PC-3 (cell line): ENCODE data around the gene ITSN1. TPM values are rescaled to one million over a fixed set of nuclear protein-coding genes. Genes with fewer than 3 reads are reported as not detected.

Experiments
- ATAC-seq: fragments of 200-7000 bp; cut with Tn5 transposase; 2 replicates; pipeline ENCODE4 v1.9.1; 2020; ENCODE audit warnings: mild to moderate bottlenecking, moderate library complexity
- BruUV-seq: library from RNA; stranded (reverse); fragments of 400-500 nt; replicated peaks from 2 replicates; lab custom pipeline; 2021; lab: Mats Ljungman, UMichigan
- CTCF ChIA-PET: fragments of 300-600 bp; sonication (Branson Sonifier 250); formaldehyde crosslinking; loops from one replicate; lab custom pipeline; 2022; ENCODE audit warnings: antibody characterized with exemption; lab: Charles Lee
- POLR2A ChIA-PET: fragments of 300-600 bp; sonication (Branson Sonifier 250); formaldehyde crosslinking; loops from one replicate; lab custom pipeline; 2022; ENCODE audit warnings: antibody characterized with exemption; ENCODE audit not compliant: unreplicated experiment; lab: Charles Lee
- DNase-seq: peaks from one replicate; pipeline ENCODE4 v3.0.0-alpha.2; 2015
- H2AFZ ChIP-seq: fragments of 300-600 bp; sonication (generic); 2 replicates; pipeline ENCODE4 v1.6.0; 2016; ENCODE audit warnings: antibody characterized with exemption, low read length
- H3F3A ChIP-seq: fragments of 300-600 bp; sonication (generic); one replicate; pipeline ENCODE4 v1.6.0; 2017; ENCODE audit warnings: antibody characterized with exemption, low read length, control low read depth, mild to moderate bottlenecking; ENCODE audit not compliant: unreplicated experiment
- H3K27ac ChIP-seq: fragments of 300-600 bp; sonication (generic); 2 replicates; pipeline ENCODE4 v1.5.1; 2016; ENCODE audit warnings: mild to moderate bottlenecking, low read length
- H3K27me3 ChIP-seq: fragments of 300-600 bp; sonication (generic); 2 replicates; pipeline ENCODE4 v1.6.1; 2016; ENCODE audit warnings: low read length, mixed read lengths
- H3K36me3 ChIP-seq: fragments of 300-600 bp; sonication (generic); 2 replicates; pipeline ENCODE4 v1.6.1; 2016; ENCODE audit warnings: low read depth, mixed run types, low read length, mixed read lengths
- H3K4me1 ChIP-seq: fragments of 300-600 bp; sonication (generic); 2 replicates; pipeline ENCODE4 v1.5.1; 2016; ENCODE audit warnings: low read length; ENCODE audit not compliant: insufficient read depth
- H3K4me2 ChIP-seq: fragments of 300-600 bp; sonication (generic); 2 replicates; pipeline ENCODE4 v1.6.0; 2016; ENCODE audit warnings: low read length
- H3K4me3 ChIP-seq: fragments of 300-600 bp; sonication (generic); 2 replicates; pipeline ENCODE4 v1.5.1; 2016; ENCODE audit warnings: mild to moderate bottlenecking, low read length, mixed read lengths
- H3K79me2 ChIP-seq: fragments of 300-600 bp; sonication (generic); 2 replicates; pipeline ENCODE4 v1.6.1; 2017; ENCODE audit warnings: low read length, mixed read lengths
- H3K9ac ChIP-seq: fragments of 300-600 bp; sonication (generic); 2 replicates; pipeline ENCODE4 v1.6.0; 2016; ENCODE audit warnings: mild to moderate bottlenecking, low read length
- H3K9me2 ChIP-seq: fragments of 300-600 bp; sonication (generic); replicated peaks from 2 replicates; pipeline ENCODE4 v1.6.1; 2016; ENCODE audit warnings: mixed run types, low read length, mixed read lengths
- H3K9me3 ChIP-seq: fragments of 300-600 bp; sonication (generic); 2 replicates; pipeline ENCODE4 v1.6.1; 2016; ENCODE audit warnings: low read length, mixed read lengths
- H4K20me1 ChIP-seq: fragments of 300-600 bp; sonication (generic); 2 replicates; pipeline ENCODE4 v1.6.1; 2016; ENCODE audit warnings: low read length, mixed read lengths
- CTCF ChIP-seq: fragments of 300-600 bp; sonication (generic); conservative IDR thresholded peaks from 2 replicates; pipeline ENCODE4 v1.5.1; 2017; ENCODE audit warnings: antibody characterized with exemption, low read depth, mild to moderate bottlenecking, low read length
- EZH2 ChIP-seq: fragments of 300-600 bp; sonication (generic); IDR thresholded peaks from one replicate; pipeline ENCODE4 v1.6.1; 2017; ENCODE audit warnings: antibody characterized with exemption, mild to moderate bottlenecking, low read length; ENCODE audit not compliant: unreplicated experiment
- EZH2phosphoT487 ChIP-seq: fragments of 300-600 bp; sonication (generic); IDR thresholded peaks from 2 replicates; pipeline ENCODE4 v1.6.1; 2018; ENCODE audit warnings: mild to moderate bottlenecking, antibody characterized with exemption, low read length, borderline replicate concordance
- intact Hi-C: fragments of 100-400 bp; cut with micrococcal nuclease; formaldehyde crosslinking; loops from 2 replicates; pipeline ENCODE4 v1.9.0; 2023
- total RNA-seq: library from RNA; depleted of rRNA; stranded (reverse); fragments of >200 nt; gene quantifications from 2 replicates; pipeline ENCODE4 v1.2.3, GENCODE V29; 2014

ITSN1 gene
- total RNA-seq, 1 experiment from 2014 or later = 45.6 TPM

- no peak overlapping the region for H3K9ac ChIP-seq
- H3K9me2 ChIP-seq = no peaks in the 10 kb centered on the region
- DNase-seq (no peak), ATAC-seq (no peak)
- H3K4me3 ChIP-seq = no peak overlapping the region
- no peaks in the 10 kb centered on the region for H3K27me3 ChIP-seq
- no peak overlapping the region for H3K4me2 ChIP-seq
- BruUV-seq = no TSS peak
- TF ChIP-seq CTCF = no peak
- TF ChIP-seq EZH2phosphoT487 = no peak
- TF ChIP-seq EZH2 = no peak
- H3K36me3 ChIP-seq = no peaks in the 10 kb centered on the region
- no peaks in the 10 kb centered on the region for H3F3A ChIP-seq
- POLR2A ChIA-PET = no interaction called here
- no peaks in the 10 kb centered on the region for H4K20me1 ChIP-seq
- CTCF ChIA-PET = no interaction called here
- H3K27ac ChIP-seq = no peak overlapping the region
- H2AFZ ChIP-seq = no peak overlapping the region
- no peaks in the 10 kb centered on the region for H3K4me1 ChIP-seq
- no peaks in the 10 kb centered on the region for H3K79me2 ChIP-seq
- H3K9me3 ChIP-seq = no peaks in the 10 kb centered on the region
- intact Hi-C loops = no loop called here
Observed at GRCh38 chr21:33884376-33885171, 242.3 kb downstream of the ITSN1 start.

GRCh38 chr21:33885172-33885514 is 242.8 kb downstream of the ITSN1 start:
- no TSS peak for BruUV-seq

More at GRCh38 chr21:33885172-33885514, 242.8 kb downstream of the ITSN1 start:
- Histone ChIP-seq H3K27ac (no peak overlapping the region), H2AFZ (no peak overlapping the region), H3K9me3 (no peaks in the 10 kb centered on the region), H3K27me3 (no peaks in the 10 kb centered on the region), H4K20me1 (no peaks in the 10 kb centered on the region), H3K9me2 (no peaks in the 10 kb centered on the region), H3K9ac (no peak overlapping the region), H3K4me3 (no peak overlapping the region), H3F3A (no peaks in the 10 kb centered on the region), H3K4me1 (no peaks in the 10 kb centered on the region), H3K4me2 (no peak overlapping the region), H3K79me2 (no peaks in the 10 kb centered on the region), H3K36me3 (no peaks in the 10 kb centered on the region)
- CTCF ChIA-PET = no interaction called here
- POLR2A ChIA-PET = no interaction called here
- intact Hi-C loops = no loop called here
- DNase-seq (no peak), ATAC-seq (no peak)
- TF ChIP-seq EZH2 (no peak), CTCF (no peak), EZH2phosphoT487 (no peak)
